ENCODE measurements around the gene TNFRSF18. TPM values are rescaled to one million over a fixed set of nuclear protein-coding genes. Genes with fewer than 3 reads are reported as not detected.

TNFRSF18 gene
- total RNA-seq, 1 donor from 2014 or later: 175 TPM

GRCh38 chr1:1156140-1157032 lies 50.0 kb downstream of the TNFRSF18 start:
- intact Hi-C loops (cut with micrococcal nuclease): loop anchor here (1.0 to 5.0 kb wide), 2 partner anchors 12 to 51 kb away; partner anchors contain the start of gene TNFRSF18

- intact Hi-C loops (cut with micrococcal nuclease): loop anchor here (5.0 kb wide), 1 partner anchor 52 kb away; the partner anchor contains the start of gene TNFRSF18
Observed at GRCh38 chr1:1155258-1155657, 51.1 kb downstream of the TNFRSF18 start.

DNA sequence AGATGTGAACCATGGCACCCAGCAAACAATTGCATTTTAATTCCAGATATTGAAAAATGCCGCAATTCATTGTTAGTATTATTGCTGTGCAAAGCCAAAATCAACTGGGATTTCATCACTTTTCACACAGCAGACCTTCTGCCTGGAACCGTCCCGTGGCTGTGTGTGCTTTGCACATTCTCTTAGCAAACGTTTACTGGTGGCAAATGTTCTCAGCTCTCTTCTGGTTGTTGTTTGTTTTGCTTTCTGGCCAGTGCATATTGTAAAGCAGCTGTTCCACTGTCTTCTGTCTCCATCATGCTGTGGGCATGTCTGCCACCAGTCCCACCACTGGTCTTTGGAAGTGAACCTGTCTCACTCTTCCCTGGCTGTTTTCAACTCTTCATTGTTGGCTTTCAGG lies 52.5 kb downstream of the TNFRSF18 start:
- intact Hi-C loops (cut with micrococcal nuclease): no loop called here

Other genes with a start within 250 kb of the TNFRSF18 start
- 90.0 and 93.1 TPM in 2 replicates for gene NOC2L, start 247.3 kb downstream of the TNFRSF18 start, total RNA-seq
- 26.0 and 28.3 TPM in 2 replicates for gene KLHL17, start 246.0 kb downstream of the TNFRSF18 start, total RNA-seq
- gene PLEKHN1, start 240.1 kb downstream of the TNFRSF18 start, total RNA-seq: 2.2 and 2.4 TPM in 2 replicates
- gene PERM1, start 224.5 kb downstream of the TNFRSF18 start, total RNA-seq: not detected in 2 replicates
- 0.39 and 0.46 TPM in 2 replicates for gene HES4, start 206.5 kb downstream of the TNFRSF18 start, total RNA-seq
- gene ISG15, start 193.1 kb downstream of the TNFRSF18 start, total RNA-seq: 210 and 211 TPM in 2 replicates
- gene AGRN, start 186.5 kb downstream of the TNFRSF18 start, total RNA-seq: 12.7 and 12.9 TPM in 2 replicates
- gene RNF223, start 132.3 kb downstream of the TNFRSF18 start, total RNA-seq: not detected in 2 replicates
- 22.9 and 23.7 TPM in 2 replicates for gene C1orf159, start 90.5 kb downstream of the TNFRSF18 start, total RNA-seq
- gene TTLL10, start 32.7 kb downstream of the TNFRSF18 start, total RNA-seq: 1.7 and 3.7 TPM in 2 replicates
- gene TNFRSF4, start 7.6 kb upstream of the TNFRSF18 start, total RNA-seq: 406 and 418 TPM in 2 replicates
- 161 and 167 TPM in 2 replicates for gene SDF4, start 25.4 kb upstream of the TNFRSF18 start, total RNA-seq
- gene B3GALT6, start 25.6 kb upstream of the TNFRSF18 start, total RNA-seq: 30.8 and 32.5 TPM in 2 replicates
- 1.5 and 3.5 TPM in 2 replicates for gene C1QTNF12, start 40.1 kb upstream of the TNFRSF18 start, total RNA-seq
- 85.1 and 87.7 TPM in 2 replicates for gene UBE2J2, start 67.3 kb upstream of the TNFRSF18 start, total RNA-seq
- gene SCNN1D, start 73.8 kb upstream of the TNFRSF18 start, total RNA-seq: 2.8 and 4.6 TPM in 2 replicates
- 60.9 and 62.5 TPM in 2 replicates for gene ACAP3, start 101.3 kb upstream of the TNFRSF18 start, total RNA-seq
- gene PUSL1, start 102.0 kb upstream of the TNFRSF18 start, total RNA-seq: 19.2 and 20.6 TPM in 2 replicates
- 129 and 134 TPM in 2 replicates for gene INTS11, start 118.1 kb upstream of the TNFRSF18 start, total RNA-seq
- gene CPTP, start 118.2 kb upstream of the TNFRSF18 start, total RNA-seq: 20.4 and 20.8 TPM in 2 replicates
- 1.0 and 1.2 TPM in 2 replicates for gene TAS1R3, start 124.7 kb upstream of the TNFRSF18 start, total RNA-seq
- 39.1 and 43.8 TPM in 2 replicates for gene DVL1, start 142.8 kb upstream of the TNFRSF18 start, total RNA-seq
- 0.25 and 0.27 TPM in 2 replicates for gene MXRA8, start 152.0 kb upstream of the TNFRSF18 start, total RNA-seq
- gene AURKAIP1, start 168.6 kb upstream of the TNFRSF18 start, total RNA-seq: 104 and 114 TPM in 2 replicates
- gene CCNL2, start 192.7 kb upstream of the TNFRSF18 start, total RNA-seq: 119 and 120 TPM in 2 replicates
- 138 and 139 TPM in 2 replicates for gene MRPL20, start 200.7 kb upstream of the TNFRSF18 start, total RNA-seq
- not detected in 2 replicates for gene ANKRD65, start 214.7 kb upstream of the TNFRSF18 start, total RNA-seq
- gene VWA1, start 229.1 kb upstream of the TNFRSF18 start, total RNA-seq: 1.6 and 2.0 TPM in 2 replicates
- 0.56 and 1.5 TPM in 2 replicates for gene ATAD3C, start 243.1 kb upstream of the TNFRSF18 start, total RNA-seq